NT2/D1 (cell line): ENCODE data around the gene BPIFB4.

ENCODE experiments used
- DNase-seq: peaks from one replicate; pipeline ENCODE4 v3.0.0-alpha.2; 2011; ENCODE audit warnings: low read depth, low spot score
- H3K27me3 ChIP-seq: 2 replicates; pipeline ENCODE4 v1.6.0; 2011; ENCODE audit warnings: mild to moderate bottlenecking; ENCODE audit not compliant: insufficient read length, insufficient read depth
- H3K36me3 ChIP-seq: 2 replicates; pipeline ENCODE4 v1.6.1; 2011; ENCODE audit warnings: mild to moderate bottlenecking, low read length, mixed read lengths; ENCODE audit not compliant: insufficient read depth, insufficient read length
- H3K4me1 ChIP-seq: 2 replicates; pipeline ENCODE4 v1.5.1; 2011; ENCODE audit not compliant: insufficient read depth, insufficient read length
- H3K4me3 ChIP-seq: 2 replicates; pipeline ENCODE4 v1.5.1; 2011; ENCODE audit warnings: low read depth; ENCODE audit not compliant: insufficient read length
- H3K9ac ChIP-seq: 2 replicates; pipeline ENCODE4 v1.6.0; 2011; ENCODE audit warnings: low read depth; ENCODE audit not compliant: insufficient read length
- H3K9me3 ChIP-seq: 2 replicates; pipeline ENCODE4 v1.5.1; 2011; ENCODE audit warnings: mild to moderate bottlenecking, low read length; ENCODE audit not compliant: insufficient read depth
- SUZ12 ChIP-seq: IDR thresholded peaks from 2 replicates; pipeline ENCODE4 v1.6.1; 2011; ENCODE audit not compliant: insufficient read length, insufficient read depth; ENCODE audit errors: extremely low read depth
- YY1 ChIP-seq: IDR thresholded peaks from 2 replicates; pipeline ENCODE4 v1.6.1; 2011; ENCODE audit not compliant: insufficient read length, insufficient read depth
- ZNF274 ChIP-seq: IDR thresholded peaks from 2 replicates; pipeline ENCODE4 v1.6.1; 2011; ENCODE audit warnings: mild to moderate bottlenecking, low read depth, low read length

Gene BPIFB4

GRCh38 chr20:33137195-33137594, 57.8 kb downstream of the BPIFB4 start:
- Histone ChIP-seq H3K4me3 (no peak overlapping the region), H3K4me1 (no peaks in the 10 kb centered on the region), H3K27me3 (no peaks in the 10 kb centered on the region), H3K9ac (no peak overlapping the region), H3K36me3 (no peaks in the 10 kb centered on the region), H3K9me3 (no peaks in the 10 kb centered on the region; the same call in 1 of the 2 replicates)
- no peak for DNase-seq
- TF ChIP-seq YY1 (no peak), SUZ12 (no peak), ZNF274 (no peak)

- Histone ChIP-seq H3K4me1 (no peaks in the 10 kb centered on the region), H3K4me3 (no peak overlapping the region), H3K9me3 (no peaks in the 10 kb centered on the region; the same call in 1 of the 2 replicates), H3K36me3 (no peaks in the 10 kb centered on the region), H3K9ac (no peak overlapping the region), H3K27me3 (no peaks in the 10 kb centered on the region)
- TF ChIP-seq SUZ12 = no peak
- TF ChIP-seq ZNF274 = no peak
- no peak for TF ChIP-seq YY1
- DNase-seq = no peak
Observed at GRCh38 chr20:33139467-33139866, 60.0 kb downstream of the BPIFB4 start.

GRCh38 chr20:33145521-33145920, 66.1 kb downstream of the BPIFB4 start:
- no peak overlapping the region for H3K9ac ChIP-seq
- no peak for TF ChIP-seq YY1
- no peak for TF ChIP-seq ZNF274
- TF ChIP-seq SUZ12 = no peak
- H3K27me3 ChIP-seq = no peaks in the 10 kb centered on the region
- no peak overlapping the region for H3K4me3 ChIP-seq
- no peaks in the 10 kb centered on the region for H3K4me1 ChIP-seq
- H3K36me3 ChIP-seq = no peaks in the 10 kb centered on the region
- DNase-seq = no peak
- no peaks in the 10 kb centered on the region for H3K9me3 ChIP-seq

- Histone ChIP-seq H3K4me3 (no peak overlapping the region), H3K27me3 (no peaks in the 10 kb centered on the region), H3K36me3 (no peaks in the 10 kb centered on the region), H3K9me3 (no peaks in the 10 kb centered on the region), H3K9ac (no peak overlapping the region), H3K4me1 (no peaks in the 10 kb centered on the region)
- TF ChIP-seq SUZ12 = no peak
- no peak for TF ChIP-seq YY1
- TF ChIP-seq ZNF274 = no peak
- no peak for DNase-seq
Observed at GRCh38 chr20:33147299-33147698, 67.9 kb downstream of the BPIFB4 start.

GRCh38 chr20:33148040-33148439, 68.6 kb downstream of the BPIFB4 start:
- TF ChIP-seq YY1 (no peak), ZNF274 (no peak), SUZ12 (no peak)
- no peaks in the 10 kb centered on the region for H3K36me3 ChIP-seq
- H3K4me1 ChIP-seq = no peaks in the 10 kb centered on the region
- no peak overlapping the region for H3K4me3 ChIP-seq
- no peaks in the 10 kb centered on the region for H3K9me3 ChIP-seq
- H3K27me3 ChIP-seq = peaks cover 1% of the 10 kb centered on the region
- DNase-seq = no peak
- no peak overlapping the region for H3K9ac ChIP-seq

GRCh38 chr20:33154252-33154651, 74.8 kb downstream of the BPIFB4 start:
- no peak for DNase-seq
- Histone ChIP-seq H3K4me3 (no peak overlapping the region), H3K9me3 (no peaks in the 10 kb centered on the region), H3K36me3 (no peaks in the 10 kb centered on the region), H3K4me1 (peaks cover 2% of the 10 kb centered on the region), H3K9ac (no peak overlapping the region), H3K27me3 (peaks cover 3% of the 10 kb centered on the region)
- TF ChIP-seq ZNF274 = no peak
- TF ChIP-seq SUZ12 = no peak
- no peak for TF ChIP-seq YY1

GRCh38 chr20:33158637-33159385, 79.4 kb downstream of the BPIFB4 start:
- H3K4me3 ChIP-seq = no peak overlapping the region
- TF ChIP-seq SUZ12 = no peak
- no peak for TF ChIP-seq YY1
- TF ChIP-seq ZNF274 = no peak
- no peak for DNase-seq

More at GRCh38 chr20:33158637-33159385, 79.4 kb downstream of the BPIFB4 start:
- Histone ChIP-seq H3K9me3 (no peaks in the 10 kb centered on the region), H3K27me3 (no peaks in the 10 kb centered on the region), H3K9ac (no peak overlapping the region), H3K36me3 (no peaks in the 10 kb centered on the region), H3K4me1 (peaks cover 2% of the 10 kb centered on the region)
